Activated CD8-positive, alpha-beta memory T cell treated with anti-CD3 and anti-CD28 coated beads for 4 hours (primary cell): Measurements from ENCODE around the gene KRTAP9-6.
"Not testable (repeated sequence)": the region's sequence is repeated elsewhere in the genome, so short reads cannot be mapped to it uniquely, and the experiment has no call there.

Experiments
- DNase-seq, 2 donors: peaks; one replicate each; pipeline ENCODE4 v3.0.0-alpha.2; 2020; ENCODE audit warnings: low read depth in 2 of 2

KRTAP9-6 gene

GRCh38 chr17:41271323-41271722 is 6.1 kb downstream of the KRTAP9-6 start:
- not testable (repeated sequence) for DNase-seq

GRCh38 chr17:41271858-41272257 is 6.7 kb downstream of the KRTAP9-6 start:
- no peak for DNase-seq

GRCh38 chr17:41275648-41276190 is 10.5 kb downstream of the KRTAP9-6 start, which contains the start of gene KRTAP9-7:
Gene KRTAP9-7, plus strand, starts transcription at chr17:41275698. Its CDS starts 0 bp downstream, at chr17:41275698.
- not testable (repeated sequence) for DNase-seq

GRCh38 chr17:41278176-41278955 is 13.2 kb downstream of the KRTAP9-6 start:
- no peak for DNase-seq

- DNase-seq: no peak
These were observed 18.9 kb downstream of the KRTAP9-6 start for GRCh38 chr17:41284043-41284442.

- DNase-seq: no peak
These were observed 19.4 kb downstream of the KRTAP9-6 start for GRCh38 chr17:41284546-41284945.

GRCh38 chr17:41287050-41287449 is 21.9 kb downstream of the KRTAP9-6 start:
- no peak for DNase-seq

GRCh38 chr17:41294016-41294415 is 28.8 kb downstream of the KRTAP9-6 start:
- DNase-seq: no peak

- DNase-seq: no peak
These were observed 31.7 kb downstream of the KRTAP9-6 start for GRCh38 chr17:41296846-41297245.

GRCh38 chr17:41298458-41299135 is 33.4 kb downstream of the KRTAP9-6 start:
- no peak for DNase-seq

- DNase-seq: no peak
These were observed 36.1 kb downstream of the KRTAP9-6 start for GRCh38 chr17:41301204-41301790.

- DNase-seq: no peak
These were observed 37.0 kb downstream of the KRTAP9-6 start, which contains the start of gene KRTAP29-1 for GRCh38 chr17:41301916-41302901. Gene KRTAP29-1, minus strand, starts transcription at chr17:41302851. Its CDS starts 0 bp downstream, at chr17:41302851.

GRCh38 chr17:41302981-41303380 is 37.8 kb downstream of the KRTAP9-6 start:
- no peak for DNase-seq

- no peak for DNase-seq
These were observed 38.9 kb downstream of the KRTAP9-6 start for GRCh38 chr17:41304091-41304490.

- DNase-seq: no peak
These were observed 42.5 kb downstream of the KRTAP9-6 start for GRCh38 chr17:41307647-41308046.

GRCh38 chr17:41308251-41308917 is 43.2 kb downstream of the KRTAP9-6 start:
- peak; percentile 32 to 40 for DNase-seq

GRCh38 chr17:41308918-41309359 is 43.8 kb downstream of the KRTAP9-6 start, which contains the start of gene KRTAP16-1:
Gene KRTAP16-1, minus strand, starts transcription at chr17:41309309. Its CDS starts 56 bp downstream, at chr17:41309253.
- DNase-seq: peak; percentile 4 to 12

GRCh38 chr17:41311111-41311510 is 45.9 kb downstream of the KRTAP9-6 start:
- no peak for DNase-seq

GRCh38 chr17:41315204-41315794 is 50.1 kb downstream of the KRTAP9-6 start, which contains the start of gene KRTAP17-1:
Gene KRTAP17-1, minus strand, starts transcription at chr17:41315710. Its CDS starts 60 bp downstream, at chr17:41315650.
- DNase-seq: no peak
